ENCODE results near the gene IQCH. TPM values are rescaled to one million over a fixed set of nuclear protein-coding genes. Genes with fewer than 3 reads are reported as not detected.

Gene IQCH
- total RNA-seq, 1 donor from 2014 or later, result 1.5 TPM

DNA sequence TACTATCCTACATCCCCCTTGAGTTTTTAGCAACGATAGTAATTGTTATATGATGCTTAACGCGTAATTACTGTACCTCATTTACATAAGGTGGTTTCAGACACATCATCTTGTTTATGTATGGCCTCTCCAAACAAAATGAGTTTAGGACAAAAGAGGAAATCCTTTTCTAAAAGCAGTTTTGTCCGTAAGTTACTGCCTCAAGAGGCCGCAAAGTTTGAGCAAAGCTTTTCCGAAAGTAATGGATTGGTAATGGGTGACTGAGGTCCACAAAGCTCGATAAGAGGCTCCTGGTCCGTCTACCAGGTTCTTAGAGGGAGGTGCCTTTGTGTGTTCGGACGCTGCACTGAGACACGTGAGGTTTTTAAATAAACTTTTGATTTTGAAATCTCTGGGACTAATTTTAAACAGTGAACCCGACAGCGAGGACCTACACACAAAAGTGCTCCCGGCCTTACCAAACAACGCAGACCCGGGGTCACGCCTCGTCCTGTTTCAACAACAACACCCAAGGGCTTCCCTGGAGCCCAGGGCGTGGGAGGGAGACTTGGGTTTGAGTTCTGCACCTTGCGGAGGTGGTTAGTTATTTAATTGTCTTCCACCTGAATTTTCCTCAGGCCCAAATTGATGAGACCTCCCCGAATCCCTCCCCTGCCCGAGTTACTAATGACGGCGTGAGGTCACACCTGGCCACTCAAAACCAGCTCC is 265.9 kb downstream of the IQCH start:
- DNase-seq (ENCODE audit: extremely low read depth, low read depth, low spot score), result no peak

DNA sequence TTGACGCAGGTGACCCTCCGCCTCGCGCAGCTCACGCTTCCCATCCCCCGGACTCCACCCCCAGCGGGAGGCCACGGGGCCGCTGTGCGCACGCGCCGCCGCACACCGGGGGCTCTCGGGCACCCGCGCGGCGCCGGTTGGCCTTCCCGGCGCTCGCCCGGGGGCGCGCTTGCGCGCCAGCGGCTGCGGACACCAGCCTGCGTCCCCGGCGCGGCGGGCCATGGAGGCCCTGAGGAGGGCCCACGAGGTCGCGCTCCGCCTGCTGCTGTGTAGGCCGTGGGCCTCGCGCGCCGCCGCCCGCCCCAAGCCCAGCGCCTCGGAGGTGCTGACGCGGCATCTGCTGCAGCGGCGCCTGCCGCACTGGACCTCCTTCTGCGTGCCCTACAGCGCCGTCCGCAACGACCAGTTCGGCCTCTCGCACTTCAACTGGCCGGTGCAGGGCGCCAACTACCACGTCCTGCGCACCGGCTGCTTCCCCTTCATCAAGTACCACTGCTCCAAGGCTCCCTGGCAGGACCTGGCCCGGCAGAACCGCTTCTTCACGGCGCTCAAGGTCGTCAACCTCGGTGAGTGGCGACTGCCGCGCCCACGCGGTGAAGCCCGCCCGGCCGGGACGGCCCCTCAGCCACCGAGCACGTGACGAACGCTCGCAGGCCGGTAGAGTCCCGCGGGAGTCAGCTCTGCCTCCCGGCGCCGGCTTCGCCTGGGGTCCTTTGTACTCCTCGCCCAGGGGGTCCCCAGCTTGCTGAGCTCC is 266.6 kb downstream of the IQCH start, which contains the start of gene C15orf61:
C15orf61 (plus strand) TSS at position 103 of the 754 bp plus-strand sequence; CDS start at position 221, 118 bp downstream.
- no peak for DNase-seq (ENCODE audit: extremely low read depth, low read depth, low spot score)

DNA sequence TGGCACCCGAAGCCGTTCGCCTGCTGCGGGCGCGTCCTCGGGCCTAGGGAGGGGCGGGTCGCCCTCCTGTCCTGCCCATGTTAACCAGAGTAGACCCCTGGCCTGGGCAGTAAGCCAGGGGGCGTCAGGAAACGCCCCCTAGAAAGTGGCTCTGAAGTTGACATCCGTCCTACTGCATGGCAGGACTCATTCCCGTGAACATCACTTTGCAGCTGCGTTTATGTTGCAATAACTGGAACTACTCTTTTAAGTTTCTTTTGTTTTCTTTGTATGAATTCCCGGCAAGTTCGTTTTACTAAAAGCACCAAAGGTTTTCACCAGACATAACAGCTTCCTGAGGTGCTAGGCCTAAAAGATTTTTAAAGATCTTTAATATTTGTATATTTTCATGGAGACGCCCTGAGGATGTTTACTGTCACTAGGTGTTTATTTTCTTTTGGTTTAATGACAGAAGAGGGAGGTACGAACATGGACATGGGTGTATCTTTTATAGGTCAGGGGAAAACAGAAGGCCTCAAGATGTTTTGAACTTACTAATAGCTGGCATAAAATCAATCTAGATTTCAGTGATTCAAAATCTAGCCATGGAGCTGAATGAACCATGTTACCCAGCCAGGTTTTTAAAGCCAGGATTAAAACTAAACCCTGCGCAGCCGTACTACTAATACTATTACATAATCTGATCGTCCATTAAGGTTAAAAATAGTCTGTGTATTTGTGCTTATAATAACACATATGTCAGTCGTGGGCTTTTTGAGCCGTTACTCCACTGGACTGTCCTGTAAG is 267.4 kb downstream of the IQCH start:
- no peak for DNase-seq (ENCODE audit: extremely low read depth, low read depth, low spot score)

DNA sequence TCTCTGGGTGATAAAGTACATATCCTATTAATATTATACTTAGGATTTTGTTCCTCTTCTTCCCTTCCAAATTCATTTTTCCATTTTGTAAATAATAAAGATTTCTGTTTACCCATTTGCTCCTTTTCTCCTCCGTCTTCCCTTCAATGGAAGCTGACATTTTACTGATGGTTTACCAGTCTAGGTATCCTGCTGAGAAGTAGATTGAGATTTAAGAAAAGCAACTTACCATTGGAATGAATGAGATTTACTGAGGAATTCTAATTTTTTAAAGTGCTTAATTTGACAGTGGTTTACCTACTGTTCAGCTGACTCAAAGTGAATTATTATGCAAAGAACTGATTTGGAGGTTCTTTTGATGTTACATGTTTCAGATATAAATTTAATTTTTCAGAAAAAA is 268.7 kb downstream of the IQCH start:
- DNase-seq (ENCODE audit: extremely low read depth, low read depth, low spot score), result no peak

DNA sequence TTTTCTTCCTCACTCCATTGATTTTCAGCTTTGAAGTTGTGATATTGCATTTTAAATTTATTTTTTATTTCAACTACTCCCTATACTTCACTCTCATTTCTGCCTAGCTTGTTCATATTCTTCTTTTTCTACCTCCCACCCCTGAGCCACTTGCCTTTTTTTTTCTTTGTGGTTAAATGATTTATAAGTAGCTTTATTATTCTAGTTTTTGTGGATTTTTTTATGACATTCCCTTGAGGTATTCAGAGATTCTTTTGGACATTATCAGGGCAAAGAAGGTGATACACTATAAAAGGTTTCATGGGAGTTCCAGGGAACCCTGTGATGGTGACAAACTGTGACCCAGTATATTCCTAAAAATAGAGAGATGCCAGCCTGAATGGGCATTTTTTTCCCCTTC is 269.6 kb downstream of the IQCH start:
- no peak for DNase-seq (ENCODE audit: extremely low read depth, low read depth, low spot score)

DNA sequence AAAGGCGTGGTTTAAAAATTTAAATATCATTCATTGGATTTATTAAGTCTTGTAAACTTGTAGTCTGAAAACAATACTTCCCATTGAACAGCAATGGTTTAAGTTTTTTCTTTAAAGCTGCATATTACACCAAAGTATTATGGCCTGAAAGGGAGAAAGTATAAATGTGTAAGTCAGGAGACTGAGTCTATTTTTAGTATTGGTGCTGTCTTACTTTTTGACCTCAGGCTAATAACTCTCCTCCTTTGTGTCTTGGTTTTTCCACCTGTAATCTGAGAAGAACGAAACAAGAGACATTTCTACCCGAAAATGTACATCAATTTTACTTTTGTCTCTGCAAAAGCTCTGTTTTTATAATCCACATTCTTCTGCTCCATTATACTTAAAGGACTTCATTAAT is 273.9 kb downstream of the IQCH start:
- no peak for DNase-seq (ENCODE audit: extremely low read depth, low read depth, low spot score)

DNA sequence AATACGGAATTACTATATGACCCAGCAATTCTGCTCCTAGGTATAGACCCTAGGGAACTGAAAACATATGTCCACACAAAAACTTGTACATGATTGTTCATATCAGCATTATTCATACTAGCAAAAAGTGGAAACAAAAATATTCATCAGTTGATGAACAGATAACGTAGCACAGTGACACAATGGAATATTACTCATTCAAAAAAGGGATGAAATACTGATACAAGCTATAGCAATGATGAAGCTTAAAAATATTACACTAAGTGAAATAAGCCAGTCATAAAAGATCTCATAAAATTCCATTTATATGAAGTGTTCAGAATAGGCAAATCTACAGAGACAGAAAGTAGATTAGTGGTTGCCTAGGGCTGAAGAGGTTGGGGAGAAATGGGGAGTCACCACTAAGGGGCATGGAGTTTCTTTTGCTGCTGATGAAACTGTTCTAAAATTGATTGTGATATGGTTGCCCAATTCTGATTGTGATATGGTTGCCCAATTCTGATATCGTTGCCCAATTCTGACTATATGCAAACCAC is 276.9 kb downstream of the IQCH start:
- DNase-seq (ENCODE audit: extremely low read depth, low read depth, low spot score), result no peak

DNA sequence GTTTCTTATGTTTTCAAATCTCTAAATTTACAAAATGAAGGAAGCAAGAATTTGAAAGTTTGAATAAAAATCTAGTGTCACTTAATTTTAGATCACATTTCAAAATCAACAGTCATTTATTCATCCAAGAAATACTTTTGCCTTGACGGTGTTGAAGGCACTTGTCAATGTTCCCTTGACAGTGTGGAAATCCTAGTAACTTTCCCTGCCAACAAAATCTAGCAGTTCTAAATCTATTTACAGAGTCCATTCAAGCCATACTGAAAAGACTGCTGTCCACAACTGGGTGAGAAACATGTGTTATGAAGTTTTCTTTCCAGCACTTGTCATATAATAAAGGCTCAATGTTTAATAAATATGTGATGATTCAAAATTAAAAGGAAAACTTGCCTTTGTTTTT is 279.3 kb downstream of the IQCH start:
- DNase-seq (ENCODE audit: extremely low read depth, low read depth, low spot score), result no peak

DNA sequence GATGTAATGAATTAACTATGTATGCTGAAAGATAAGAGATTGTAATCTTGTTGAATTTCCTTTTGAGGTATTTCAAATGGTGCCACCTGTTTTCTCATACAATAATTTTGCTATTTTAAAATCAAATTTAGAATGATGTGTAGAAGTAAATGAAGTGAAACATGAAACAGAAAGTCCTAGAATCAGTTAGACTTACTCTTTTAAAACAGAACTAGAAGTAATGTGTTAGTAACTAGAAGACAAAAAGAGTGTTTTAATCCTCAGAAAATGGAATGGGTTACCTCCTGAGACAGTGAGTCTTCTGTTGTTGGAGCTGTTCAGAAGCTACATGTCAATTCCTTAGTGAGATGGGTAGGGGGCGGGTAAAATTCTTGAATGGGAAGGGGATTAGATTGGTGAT is 279.8 kb downstream of the IQCH start:
- DNase-seq (ENCODE audit: extremely low read depth, low read depth, low spot score), result no peak

DNA sequence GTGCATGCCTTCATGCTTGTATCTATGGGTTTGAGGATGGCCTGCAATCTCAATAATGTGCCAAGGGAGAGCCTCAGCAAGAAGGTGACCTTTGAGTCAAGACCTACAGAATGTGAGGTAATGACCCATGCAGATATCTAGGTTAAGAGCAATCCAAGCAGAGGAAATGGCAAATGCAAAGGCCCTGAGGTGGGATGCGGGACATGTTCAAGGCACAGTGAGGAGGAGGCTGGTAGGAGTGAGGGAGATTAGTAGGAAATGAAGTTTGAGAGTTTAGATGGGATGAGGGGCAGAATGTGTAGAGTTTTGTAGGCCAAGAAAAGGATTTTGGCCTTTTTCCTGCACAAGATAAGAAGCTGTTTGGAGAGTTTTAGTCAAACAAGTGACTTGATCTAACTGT is 283.2 kb downstream of the IQCH start:
- DNase-seq (ENCODE audit: extremely low read depth, low read depth, low spot score), result no peak

DNA sequence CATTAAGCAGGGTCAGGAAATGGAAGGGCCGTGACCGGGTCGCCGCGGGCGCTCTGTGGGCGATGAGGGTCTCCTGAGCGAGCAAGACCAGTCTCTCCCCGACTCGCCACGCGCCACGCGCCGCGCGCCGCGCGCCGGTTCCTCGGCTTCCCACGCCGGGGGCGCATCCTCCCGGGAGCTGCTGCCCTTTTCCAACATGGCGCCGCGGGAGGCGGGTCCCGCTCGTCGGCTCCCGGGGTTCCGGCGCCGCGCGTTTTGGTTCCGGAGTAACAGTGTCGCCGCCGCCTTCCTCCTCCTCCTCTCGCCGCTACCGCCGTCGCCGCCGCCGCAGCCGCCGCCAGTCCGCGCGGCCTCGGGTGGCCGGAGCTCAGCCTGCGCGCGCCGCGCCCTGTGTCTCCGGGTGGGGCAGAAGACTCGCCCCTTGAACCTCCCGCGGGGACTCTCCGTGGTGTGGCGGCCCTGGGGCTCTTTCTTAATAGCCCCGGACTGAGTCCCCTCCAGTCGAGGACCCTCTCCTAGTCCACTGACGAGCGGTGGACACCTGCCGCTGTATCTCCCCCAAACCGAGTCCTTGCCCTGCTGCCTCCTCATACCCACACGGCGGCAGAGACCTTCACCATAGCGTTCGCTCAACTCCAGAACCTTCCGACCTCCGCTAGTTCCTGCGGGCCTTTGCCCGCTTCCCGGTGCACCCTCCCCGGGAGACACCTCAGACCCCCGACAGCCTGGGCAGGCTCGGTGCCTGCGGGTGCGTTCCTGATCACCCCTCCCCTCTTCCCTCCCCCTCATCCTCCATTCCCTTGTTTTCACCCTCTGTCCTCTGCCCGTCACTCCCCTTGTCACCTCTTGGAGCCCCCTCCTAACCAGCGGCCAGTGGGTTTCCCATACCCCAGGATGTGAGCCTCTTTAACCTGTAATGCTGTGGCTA is 288.1 kb downstream of the IQCH start, which contains the start of gene MAP2K5:
MAP2K5 (plus strand) TSS at position 284 of the 928 bp plus-strand sequence; CDS start at position 917, 633 bp downstream.
- no peak for DNase-seq (ENCODE audit: extremely low read depth, low read depth, low spot score)

DNA sequence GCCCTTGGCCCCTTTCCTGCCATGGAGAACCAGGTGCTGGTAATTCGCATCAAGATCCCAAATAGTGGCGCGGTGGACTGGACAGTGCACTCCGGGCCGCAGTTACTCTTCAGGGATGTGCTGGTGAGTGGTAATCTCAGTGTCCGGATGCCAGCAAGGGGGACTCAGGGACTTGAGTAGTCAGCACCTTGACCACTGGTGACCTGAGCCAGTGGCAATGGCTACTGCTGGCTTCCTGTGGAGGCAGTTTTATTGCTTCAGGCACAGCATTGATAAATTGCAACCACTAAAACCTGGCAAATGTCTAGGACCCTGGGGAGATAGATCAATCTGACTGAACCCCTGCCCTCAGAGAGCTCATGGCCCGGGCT is 288.7 kb downstream of the IQCH start:
- no peak for DNase-seq (ENCODE audit: extremely low read depth, low read depth, low spot score)

DNA sequence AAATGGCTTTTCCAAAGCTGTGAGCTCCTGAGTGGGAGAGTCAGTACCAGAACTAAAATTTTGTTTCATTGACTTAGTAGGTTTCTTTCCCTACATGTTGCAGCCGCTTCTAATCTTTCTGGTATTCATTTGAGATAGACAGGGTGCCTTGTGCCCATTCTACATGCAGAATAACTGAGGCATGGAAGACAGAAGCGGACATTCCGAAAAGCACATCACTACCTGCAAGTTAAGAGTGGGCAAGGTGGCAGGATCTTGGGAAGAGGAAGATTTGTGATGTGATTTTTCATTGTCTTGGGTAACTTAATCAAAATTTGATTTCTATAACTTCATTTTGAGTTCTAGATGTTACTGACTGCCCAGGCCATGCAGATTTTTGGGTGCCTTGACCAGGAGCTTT is 289.9 kb downstream of the IQCH start:
- no peak for DNase-seq (ENCODE audit: extremely low read depth, low read depth, low spot score)

DNA sequence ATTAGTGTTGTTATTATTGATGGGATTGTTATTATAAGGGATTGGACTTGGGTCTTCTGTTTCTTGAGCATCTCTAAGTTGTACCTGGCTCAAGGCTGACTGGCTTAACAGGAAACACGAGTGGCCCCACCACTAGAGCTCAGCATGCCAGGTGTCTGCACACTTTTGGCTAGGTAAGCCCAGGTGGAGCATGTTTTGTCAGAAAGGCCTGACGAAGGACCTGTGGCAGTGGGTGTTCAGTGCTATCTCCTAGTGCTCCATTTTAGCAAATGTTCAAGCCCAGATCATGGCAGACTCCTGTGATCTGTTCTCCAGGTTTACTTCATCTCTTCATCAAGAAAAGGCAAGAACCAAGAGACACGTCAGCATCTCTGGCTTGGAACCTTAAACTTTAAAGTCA is 291.3 kb downstream of the IQCH start:
- DNase-seq (ENCODE audit: extremely low read depth, low read depth, low spot score), result no peak

DNA sequence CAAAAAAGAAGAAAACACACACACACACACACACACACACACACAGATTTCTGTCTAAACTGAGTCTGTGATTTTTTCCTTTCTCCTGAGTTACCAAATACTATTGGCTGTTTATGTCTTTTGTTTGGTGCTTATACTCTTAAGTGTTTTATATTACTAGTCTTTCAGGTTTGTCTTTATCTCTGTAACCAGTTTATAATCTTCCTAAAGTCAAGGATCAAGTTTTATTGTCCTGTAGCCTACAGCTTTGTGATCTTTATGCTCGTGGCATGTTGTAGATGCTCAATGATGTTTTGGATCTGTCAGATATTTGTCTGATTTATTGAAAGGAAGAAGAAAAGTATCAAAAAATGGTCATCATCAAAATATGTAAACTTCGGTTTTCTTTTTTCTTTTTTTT is 292.5 kb downstream of the IQCH start:
- DNase-seq (ENCODE audit: extremely low read depth, low read depth, low spot score), result no peak

DNA sequence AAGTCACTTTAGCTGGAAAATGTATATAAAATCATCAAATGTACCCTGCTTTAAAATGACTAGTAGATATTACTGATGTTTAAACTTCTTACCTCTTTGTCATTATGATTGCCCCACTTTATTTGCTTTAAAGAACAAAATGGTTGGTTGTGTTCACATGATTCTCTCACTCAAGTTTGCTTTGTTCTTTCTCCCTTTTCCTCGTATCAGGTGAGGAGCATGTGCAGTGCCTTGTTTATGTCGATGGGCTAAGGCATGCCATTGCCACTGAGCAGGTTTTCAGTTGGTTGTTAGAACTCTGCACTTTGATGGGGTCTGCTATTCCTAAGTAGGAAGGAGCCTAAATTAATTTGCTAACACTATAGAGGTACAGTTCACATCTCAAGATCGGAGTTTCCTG is 293.2 kb downstream of the IQCH start:
- no peak for DNase-seq (ENCODE audit: extremely low read depth, low read depth, low spot score)

DNA sequence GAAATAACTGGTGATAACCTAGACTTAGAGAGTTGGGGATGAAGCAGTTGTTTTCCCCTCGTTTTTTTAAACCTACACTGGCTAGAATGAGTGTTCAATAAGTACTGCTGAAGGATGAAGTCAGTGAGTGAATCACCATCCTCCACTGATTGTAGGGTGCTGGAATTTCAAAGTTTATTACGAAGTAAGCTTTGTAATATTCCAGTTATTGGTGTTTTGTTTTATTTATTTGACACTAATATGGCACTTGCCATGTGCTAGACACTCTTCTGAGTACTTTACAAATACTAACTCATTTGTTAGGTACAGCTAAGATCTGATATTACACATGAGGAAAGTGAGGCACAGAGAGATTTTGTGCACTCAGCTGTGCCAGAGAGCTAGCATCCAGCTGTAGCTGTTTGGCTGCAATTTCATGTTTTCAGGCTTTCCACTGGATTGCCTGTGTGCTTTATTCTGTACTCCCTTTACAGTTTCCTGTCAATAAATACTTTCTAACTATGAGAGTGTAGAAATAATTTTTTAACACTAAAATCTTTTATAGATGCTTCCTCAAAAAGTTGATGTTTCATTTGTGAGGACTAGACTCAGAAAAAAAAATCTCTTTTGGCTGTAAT is 293.8 kb downstream of the IQCH start:
- no peak for DNase-seq (ENCODE audit: extremely low read depth, low read depth, low spot score)

DNA sequence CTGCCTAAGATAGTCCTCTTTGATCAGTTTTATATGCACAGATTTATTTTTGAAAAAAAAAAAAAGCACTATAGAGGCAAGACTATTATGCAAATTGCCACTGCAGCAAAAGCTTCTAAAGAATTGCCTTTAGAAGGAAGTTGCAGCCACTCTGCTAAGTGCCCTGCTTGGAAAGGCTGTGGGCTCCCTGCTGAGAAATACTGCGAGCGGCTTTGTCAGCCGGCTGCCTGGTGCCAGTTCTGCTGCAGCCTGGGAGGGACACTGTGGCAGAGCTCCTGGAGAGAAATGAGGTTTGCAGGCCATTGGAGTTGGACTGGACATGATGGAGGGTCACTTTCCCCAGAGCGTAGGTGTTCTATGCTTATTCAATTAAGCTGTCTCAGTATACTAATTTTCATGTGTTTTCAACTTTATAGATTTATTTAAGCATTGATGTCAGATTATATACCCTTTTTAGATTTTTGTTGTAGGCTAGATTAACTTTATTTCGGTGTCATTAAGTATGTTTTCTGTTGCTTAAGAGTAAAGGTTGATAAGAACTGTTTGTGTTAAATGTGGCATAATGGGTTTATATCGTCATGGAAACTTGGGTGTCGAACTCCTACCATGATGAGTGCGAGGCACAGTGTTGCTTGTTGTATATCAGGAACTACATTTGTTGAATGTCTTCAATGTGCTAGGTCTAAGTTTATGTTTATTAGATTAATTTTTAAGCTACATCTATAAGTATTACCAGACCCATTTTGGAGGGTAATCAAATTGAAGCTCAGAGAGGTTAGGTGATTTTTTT is 294.5 kb downstream of the IQCH start:
- DNase-seq (ENCODE audit: extremely low read depth, low read depth, low spot score), result no peak

DNA sequence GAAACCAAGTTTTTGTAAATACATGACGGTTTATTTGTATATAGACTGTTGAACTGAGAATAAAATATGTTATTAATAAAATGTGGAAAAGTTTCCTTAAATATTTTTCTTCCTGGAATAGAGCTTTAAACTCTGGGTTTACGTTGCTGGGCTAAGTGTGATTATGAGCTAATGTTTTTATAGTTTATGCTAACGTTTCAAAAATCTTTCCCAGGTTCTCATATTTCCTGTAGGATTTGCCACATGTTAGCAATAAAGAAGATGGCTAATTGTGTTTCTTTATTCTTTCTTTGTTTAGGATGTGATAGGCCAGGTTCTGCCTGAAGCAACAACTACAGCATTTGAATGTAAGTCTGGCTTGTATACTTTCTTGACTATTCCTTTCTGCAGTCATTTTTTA is 295.1 kb downstream of the IQCH start:
- DNase-seq (ENCODE audit: extremely low read depth, low read depth, low spot score), result no peak
